ENCODE results near the gene SORCS1.

DNA sequence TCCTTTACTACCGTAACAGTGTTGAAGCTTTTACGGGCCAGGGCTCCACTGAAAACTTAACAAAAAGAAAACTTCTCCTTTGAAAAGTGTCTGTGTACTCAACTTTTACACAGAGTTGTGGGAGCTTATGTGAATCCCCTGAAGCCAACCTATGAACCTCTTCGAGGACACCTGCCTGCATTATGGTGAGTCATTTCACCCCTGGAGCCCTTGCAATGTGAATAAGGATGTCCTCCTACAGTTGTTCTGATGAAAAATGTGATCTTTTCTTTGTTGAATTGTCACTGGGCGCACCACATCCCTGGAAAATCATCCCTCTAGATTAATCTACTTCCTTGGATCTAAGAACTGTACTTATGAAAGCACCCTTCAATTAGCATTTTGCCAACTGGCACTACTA, 93.2 kb downstream of the SORCS1 start:
- TF ChIP-seq POLR2A (IDR thresholded peaks at IDR 0.05) (no peak), CTCF (IDR thresholded peaks at IDR 0.05) (no peak)
